Choroid plexus epithelial cell (primary cell): Measurements from ENCODE around the gene ACRV1.

Experiments
- DNase-seq: peaks from one replicate; pipeline ENCODE4 v3.0.0-alpha.2; 2010; ENCODE audit warnings: low read depth
- H3K4me3 ChIP-seq: 2 replicates; pipeline ENCODE4 v1.5.1; 2011; ENCODE audit warnings: low read depth, mild to moderate bottlenecking, control low read depth, low read length, moderate library complexity
- TF ChIP-seq, protein P1 (sequence below): conservative IDR thresholded peaks from 2 replicates; pipeline ENCODE4 v1.5.1; 2011; ENCODE audit warnings: low read depth, mild to moderate bottlenecking, control low read depth, inconsistent platforms, low read length, moderate library complexity

ACRV1 gene

DNA sequence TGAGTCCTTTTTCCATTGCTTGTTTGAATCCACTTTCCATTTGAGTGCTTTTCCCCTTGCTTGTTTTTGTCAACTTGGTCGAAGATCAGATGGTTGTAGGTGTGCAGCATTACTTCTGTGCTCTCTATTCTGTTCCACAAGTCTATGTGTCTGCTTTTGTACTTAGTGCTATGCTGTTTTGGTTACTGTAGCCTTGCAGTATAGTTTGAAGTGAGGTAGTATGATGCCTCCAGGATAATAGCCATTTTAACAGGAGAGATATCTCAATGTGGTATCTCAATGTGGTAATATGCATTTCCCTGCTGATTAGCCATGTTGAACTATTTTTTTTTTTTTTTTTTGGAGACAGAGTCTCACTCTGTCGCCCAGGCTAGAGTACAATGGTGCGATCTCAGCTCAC, 16.7 kb downstream of the ACRV1 start:
- TF ChIP-seq, protein P1, sequence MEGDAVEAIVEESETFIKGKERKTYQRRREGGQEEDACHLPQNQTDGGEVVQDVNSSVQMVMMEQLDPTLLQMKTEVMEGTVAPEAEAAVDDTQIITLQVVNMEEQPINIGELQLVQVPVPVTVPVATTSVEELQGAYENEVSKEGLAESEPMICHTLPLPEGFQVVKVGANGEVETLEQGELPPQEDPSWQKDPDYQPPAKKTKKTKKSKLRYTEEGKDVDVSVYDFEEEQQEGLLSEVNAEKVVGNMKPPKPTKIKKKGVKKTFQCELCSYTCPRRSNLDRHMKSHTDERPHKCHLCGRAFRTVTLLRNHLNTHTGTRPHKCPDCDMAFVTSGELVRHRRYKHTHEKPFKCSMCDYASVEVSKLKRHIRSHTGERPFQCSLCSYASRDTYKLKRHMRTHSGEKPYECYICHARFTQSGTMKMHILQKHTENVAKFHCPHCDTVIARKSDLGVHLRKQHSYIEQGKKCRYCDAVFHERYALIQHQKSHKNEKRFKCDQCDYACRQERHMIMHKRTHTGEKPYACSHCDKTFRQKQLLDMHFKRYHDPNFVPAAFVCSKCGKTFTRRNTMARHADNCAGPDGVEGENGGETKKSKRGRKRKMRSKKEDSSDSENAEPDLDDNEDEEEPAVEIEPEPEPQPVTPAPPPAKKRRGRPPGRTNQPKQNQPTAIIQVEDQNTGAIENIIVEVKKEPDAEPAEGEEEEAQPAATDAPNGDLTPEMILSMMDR = no peak
- DNase-seq = peak; percentile 7
- H3K4me3 ChIP-seq = no peak overlapping the region

GRCh38 chr11:125662689-125663088, 18.0 kb downstream of the ACRV1 start:
- no peak overlapping the region for H3K4me3 ChIP-seq
- TF ChIP-seq, protein P1 = no peak
- DNase-seq = no peak

GRCh38 chr11:125649465-125650166, 31.0 kb downstream of the ACRV1 start:
- TF ChIP-seq, protein P1 = no peak
- H3K4me3 ChIP-seq = no peak overlapping the region
- no peak for DNase-seq

GRCh38 chr11:125645871-125646270, 34.8 kb downstream of the ACRV1 start:
- H3K4me3 ChIP-seq = no peak overlapping the region
- DNase-seq = no peak
- TF ChIP-seq, protein P1 = no peak

DNA sequence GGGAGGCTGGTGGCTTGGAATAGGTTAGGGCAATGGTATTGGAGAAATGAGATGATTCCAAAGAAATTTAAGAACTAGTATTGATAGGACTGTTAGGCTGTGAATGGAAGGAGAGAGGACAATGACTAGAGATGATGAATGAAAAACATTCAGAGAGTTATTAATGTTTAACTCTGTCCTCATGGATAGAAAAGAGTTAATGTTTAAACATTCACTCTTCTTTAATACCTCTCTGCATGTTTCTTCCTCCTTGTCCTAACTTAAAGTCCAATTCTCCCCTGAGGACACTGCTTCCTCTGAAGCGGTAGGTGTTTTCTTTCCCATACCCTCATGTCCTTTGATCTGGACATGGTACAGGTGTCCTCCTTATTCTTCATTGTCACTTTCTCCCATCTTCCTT, 42.3 kb downstream of the ACRV1 start:
- TF ChIP-seq, protein P1 = no peak
- H3K4me3 ChIP-seq = no peak overlapping the region
- no peak for DNase-seq

DNA sequence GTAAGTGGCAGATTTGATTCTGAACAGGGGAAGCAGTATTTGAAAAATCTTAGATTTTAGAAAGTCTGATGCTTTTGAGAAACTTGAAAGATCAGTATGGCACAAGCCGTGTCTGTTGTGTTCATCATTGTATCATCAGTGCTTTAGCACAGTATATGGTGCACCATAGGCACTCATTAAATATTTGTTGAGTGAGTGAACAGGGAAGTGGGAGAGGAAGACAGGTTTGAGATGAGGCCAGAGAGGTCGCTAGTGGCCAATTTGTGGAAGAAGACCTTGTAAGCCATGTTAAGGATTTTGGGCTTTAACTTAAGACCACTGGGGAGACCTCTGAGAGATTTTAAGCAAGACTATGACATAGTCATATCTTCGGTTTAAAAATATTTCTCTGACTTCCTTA, 42.8 kb downstream of the ACRV1 start:
- DNase-seq = no peak
- H3K4me3 ChIP-seq = no peak overlapping the region
- TF ChIP-seq, protein P1 = no peak

GRCh38 chr11:125627236-125627910, 53.3 kb downstream of the ACRV1 start:
- peak; percentile 13 for DNase-seq
- H3K4me3 ChIP-seq = peak overlapping the region; percentile 85
- TF ChIP-seq, protein P1 = no peak
